Measurements from ENCODE around the gene ARPP21. TPM values are rescaled to one million over a fixed set of nuclear protein-coding genes. Genes with fewer than 3 reads are reported as not detected.

ARPP21 gene
- total RNA-seq, 1 donor from 2014 or later = not detected

GRCh38 chr3:35737080-35737479 lies 97.8 kb downstream of the ARPP21 start:
- H3K4me3 ChIP-seq = no peak overlapping the region
- TF ChIP-seq CTCF (IDR thresholded peaks at IDR 0.05) = no peak
- H3K27me3 ChIP-seq (ENCODE audit: low read depth) = no peaks in the 10 kb centered on the region
- H3K4me1 ChIP-seq = no peaks in the 10 kb centered on the region
- no peaks in the 10 kb centered on the region for H3K9me3 ChIP-seq
- intact Hi-C loops (cut with DNase I) = no loop called here
- no peak for ATAC-seq
- H3K36me3 ChIP-seq = no peaks in the 10 kb centered on the region
- no peak overlapping the region for H3K27ac ChIP-seq
- DNase-seq = no peak

GRCh38 chr3:35737527-35737926 lies 98.2 kb downstream of the ARPP21 start:
- ATAC-seq = no peak
- H3K27ac ChIP-seq = no peak overlapping the region
- intact Hi-C loops (cut with DNase I) = no loop called here
- H3K4me3 ChIP-seq = no peak overlapping the region
- no peak for TF ChIP-seq CTCF (IDR thresholded peaks at IDR 0.05)
- H3K4me1 ChIP-seq = no peaks in the 10 kb centered on the region
- no peaks in the 10 kb centered on the region for H3K9me3 ChIP-seq
- DNase-seq = no peak
- H3K36me3 ChIP-seq = no peaks in the 10 kb centered on the region
- no peaks in the 10 kb centered on the region for H3K27me3 ChIP-seq (ENCODE audit: low read depth)

DNA sequence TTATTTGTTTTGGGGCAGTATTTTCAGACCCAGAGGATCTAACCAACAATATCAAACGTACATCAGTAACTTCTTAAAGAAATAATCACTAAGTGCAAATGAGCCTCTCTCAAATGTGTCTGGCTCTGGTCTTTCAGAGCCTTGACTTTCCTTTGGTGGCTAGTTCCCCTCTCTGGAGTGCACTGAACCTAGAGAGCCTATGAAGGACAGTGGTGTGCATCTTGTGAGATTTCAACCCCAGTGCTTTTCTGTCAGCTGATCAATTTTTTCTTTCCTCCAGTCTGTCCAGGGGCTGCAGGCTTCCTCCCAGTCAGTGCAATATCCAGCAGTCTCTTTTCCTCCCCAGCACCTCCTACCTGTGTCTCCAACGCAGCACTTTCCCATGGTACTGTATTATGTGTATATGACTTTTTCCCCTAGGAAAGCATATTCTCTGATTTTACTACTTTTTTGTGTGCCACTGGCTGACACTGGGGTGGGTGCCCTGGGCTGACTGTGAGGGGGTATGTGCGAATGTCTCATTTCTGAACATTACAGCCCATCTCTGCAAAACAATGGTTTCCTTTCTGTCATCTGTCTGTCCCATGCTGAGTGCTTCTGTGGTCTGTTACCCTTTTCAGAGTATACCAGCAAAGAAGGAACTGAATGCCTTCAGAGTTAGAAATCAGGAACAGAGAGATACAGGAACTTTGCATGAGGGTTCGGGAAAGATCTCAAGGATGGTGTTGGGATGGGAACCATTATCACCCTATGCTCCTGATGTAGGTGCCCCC lies 98.8 kb downstream of the ARPP21 start:
- Histone ChIP-seq H3K27ac (no peak overlapping the region), H3K4me3 (no peak overlapping the region), H3K36me3 (no peaks in the 10 kb centered on the region), H3K27me3 (ENCODE audit: low read depth) (no peaks in the 10 kb centered on the region), H3K9me3 (no peaks in the 10 kb centered on the region), H3K4me1 (no peaks in the 10 kb centered on the region)
- DNase-seq (no peak), ATAC-seq (no peak)
- no peak for TF ChIP-seq CTCF (IDR thresholded peaks at IDR 0.05)
- intact Hi-C loops (cut with DNase I) = no loop called here

DNA sequence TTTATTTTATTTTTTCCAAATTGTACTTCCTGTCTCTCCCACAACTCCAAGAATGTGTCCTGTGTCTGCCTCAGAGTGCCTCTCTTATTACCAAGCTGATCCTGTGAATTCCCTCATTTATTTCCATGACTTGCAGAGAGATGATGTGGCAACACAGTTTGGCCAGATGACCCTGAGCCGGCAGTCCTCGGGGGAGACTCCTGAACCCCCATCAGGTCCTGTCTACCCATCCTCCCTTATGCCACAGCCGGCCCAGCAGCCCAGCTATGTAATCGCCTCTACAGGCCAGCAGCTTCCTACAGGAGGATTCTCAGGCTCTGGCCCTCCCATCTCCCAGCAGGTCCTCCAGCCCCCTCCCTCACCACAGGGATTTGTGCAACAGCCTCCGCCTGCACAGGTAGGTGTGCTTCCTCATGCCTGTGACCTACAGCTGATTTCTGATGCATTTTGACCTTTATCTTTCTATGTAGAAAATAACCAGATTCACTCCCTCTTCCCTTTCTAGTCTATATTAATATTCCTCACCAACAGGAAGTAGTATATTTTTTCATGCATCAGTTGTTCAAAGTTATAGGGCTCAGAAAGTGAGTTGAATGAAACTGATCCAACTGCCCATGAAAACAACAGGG lies 100.0 kb downstream of the ARPP21 start:
- Histone ChIP-seq H3K36me3 (no peaks in the 10 kb centered on the region), H3K27me3 (ENCODE audit: low read depth) (peaks cover 4% of the 10 kb centered on the region), H3K4me1 (no peaks in the 10 kb centered on the region), H3K9me3 (no peaks in the 10 kb centered on the region), H3K4me3 (no peak overlapping the region), H3K27ac (no peak overlapping the region)
- DNase-seq (no peak), ATAC-seq (no peak)
- intact Hi-C loops (cut with DNase I) = no loop called here
- TF ChIP-seq CTCF (IDR thresholded peaks at IDR 0.05) = no peak

GRCh38 chr3:35739964-35740527 lies 100.7 kb downstream of the ARPP21 start:
- intact Hi-C loops (cut with DNase I) = no loop called here
- Histone ChIP-seq H3K27me3 (ENCODE audit: low read depth) (peaks cover 4% of the 10 kb centered on the region), H3K36me3 (no peaks in the 10 kb centered on the region)

More at GRCh38 chr3:35739964-35740527, 100.7 kb downstream of the ARPP21 start:
- Histone ChIP-seq H3K4me3 (no peak overlapping the region), H3K4me1 (no peaks in the 10 kb centered on the region), H3K27ac (no peak overlapping the region), H3K9me3 (no peaks in the 10 kb centered on the region)
- no peak for ATAC-seq
- no peak for DNase-seq
- no peak for TF ChIP-seq CTCF (IDR thresholded peaks at IDR 0.05)

Measured in lower lobe of right lung (tissue), 2 donors.